ENCODE measurements around the gene ERC1.

ERC1 gene

DNA sequence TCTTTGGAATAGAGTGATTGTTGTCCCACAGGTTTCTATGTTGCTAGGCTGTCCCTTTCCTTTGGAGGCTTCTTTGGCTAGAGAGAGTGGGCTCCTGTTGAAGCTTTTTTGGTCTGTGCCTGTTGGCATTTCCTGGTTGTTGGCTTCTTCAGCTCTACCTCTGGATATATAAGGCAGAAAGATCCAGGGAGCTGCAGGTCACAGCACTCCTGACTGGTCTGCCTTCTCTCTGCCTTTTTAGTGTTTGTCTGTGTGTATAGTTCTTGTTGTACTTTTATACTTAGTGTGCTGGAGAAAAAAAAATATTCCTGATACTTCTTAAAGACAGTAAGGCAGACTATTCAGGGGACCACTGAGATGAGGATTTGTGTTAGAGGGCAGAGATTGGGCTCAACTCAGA is 400.7 kb downstream of the ERC1 start:
- no peak for DNase-seq (ENCODE audit: low spot score)

DNA sequence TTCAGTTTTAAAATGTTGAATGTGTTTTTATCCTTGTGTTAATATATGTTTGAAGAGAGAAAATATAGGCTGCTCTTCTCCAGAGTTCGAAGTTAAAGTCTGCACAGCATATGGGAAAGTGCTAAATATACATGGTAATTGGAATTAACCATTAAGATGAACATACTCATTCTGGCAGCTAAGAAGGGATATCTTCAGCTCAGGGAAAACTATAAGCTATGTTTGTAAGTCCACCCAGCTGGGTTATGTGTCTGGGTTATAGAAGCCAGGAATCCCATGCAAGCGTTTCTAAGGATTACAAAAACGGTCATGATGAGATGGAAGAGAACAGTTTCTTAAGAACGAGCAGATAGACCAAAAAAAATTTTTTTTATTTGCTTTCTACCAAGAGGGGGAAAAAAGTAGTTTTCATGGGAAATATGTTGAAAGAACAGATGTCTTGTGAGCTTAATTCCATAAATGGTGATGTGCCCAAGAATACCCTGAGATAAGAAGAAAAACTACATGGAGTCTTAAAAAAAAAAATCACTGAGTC is 404.5 kb downstream of the ERC1 start:
- DNase-seq (ENCODE audit: low spot score) = no peak

DNA sequence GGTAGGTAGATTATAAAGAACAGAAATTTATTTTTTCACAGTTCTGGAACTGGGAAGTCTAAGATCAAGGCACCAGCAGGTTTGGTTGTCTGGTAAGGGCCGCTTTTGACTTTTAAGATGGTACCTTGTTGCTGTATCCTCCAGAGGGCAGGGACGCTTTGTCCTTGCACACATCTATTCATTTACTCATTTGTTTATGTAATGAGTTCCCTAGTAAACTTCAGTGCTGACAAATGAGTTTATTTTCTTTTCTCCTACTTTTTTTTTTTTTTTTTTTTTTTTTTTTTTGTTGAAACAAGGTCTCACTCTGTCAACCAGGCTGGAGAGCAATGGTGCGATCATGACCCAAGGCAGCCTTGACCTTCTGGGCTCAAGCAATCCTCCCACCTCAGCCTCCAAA is 407.6 kb downstream of the ERC1 start:
- no peak for DNase-seq (ENCODE audit: low spot score)

DNA sequence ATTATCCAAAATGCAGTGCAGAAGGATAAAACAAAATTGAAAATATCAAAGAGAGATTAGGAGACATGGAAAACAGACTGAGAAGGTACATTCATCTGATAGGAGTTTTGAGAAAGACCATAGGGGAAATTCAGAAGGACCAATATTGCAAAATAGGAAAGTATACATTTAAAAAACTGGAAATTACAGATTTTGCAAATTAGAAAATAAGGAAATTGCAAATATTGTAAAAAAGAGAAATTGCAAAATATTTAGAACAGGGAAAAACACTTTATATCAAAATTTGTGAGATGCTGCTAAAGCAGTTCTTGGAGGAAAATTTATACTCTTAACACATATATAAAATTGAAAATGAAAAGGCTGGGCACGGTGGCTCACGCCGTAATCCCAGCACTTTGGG is 410.9 kb downstream of the ERC1 start:
- no peak for DNase-seq (ENCODE audit: low spot score)

DNA sequence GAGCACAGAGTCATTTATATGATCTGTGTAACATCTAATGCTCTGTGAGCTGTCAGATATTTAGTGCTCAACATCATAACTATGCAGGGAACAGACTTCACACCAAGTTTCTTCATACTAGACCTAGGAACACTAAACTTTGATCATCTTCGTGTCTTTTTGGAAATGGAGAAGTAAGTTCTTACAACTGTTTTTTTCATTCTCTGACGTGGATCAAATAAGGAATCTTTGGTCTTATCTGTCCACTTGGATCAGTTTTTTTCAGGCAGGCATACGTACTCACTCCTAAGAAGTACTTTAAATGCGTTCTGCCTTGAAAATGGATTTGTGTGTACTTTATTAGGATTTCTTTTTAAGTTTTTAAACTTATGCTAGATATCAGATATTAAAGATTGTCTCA is 412.4 kb downstream of the ERC1 start:
- no peak for DNase-seq (ENCODE audit: low spot score)

DNA sequence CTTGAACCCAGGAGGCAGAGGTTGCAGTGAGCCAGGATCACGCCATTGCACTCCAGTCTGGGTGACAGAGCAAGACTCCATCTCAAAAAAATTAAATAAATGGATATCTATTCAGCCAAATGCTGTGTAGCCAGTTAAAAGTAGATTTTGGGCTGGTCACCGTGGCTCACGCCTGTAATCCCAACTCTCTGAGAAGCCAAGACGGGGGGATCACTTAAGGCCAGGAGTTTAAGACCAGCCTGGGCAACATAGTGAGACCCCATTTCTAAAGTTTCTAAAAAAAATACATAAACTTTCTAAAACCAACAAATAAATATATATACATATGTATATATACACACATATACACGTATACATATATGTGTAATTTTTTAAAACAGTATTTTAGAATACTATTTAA is 414.6 kb downstream of the ERC1 start:
- DNase-seq (ENCODE audit: low spot score) = no peak

DNA sequence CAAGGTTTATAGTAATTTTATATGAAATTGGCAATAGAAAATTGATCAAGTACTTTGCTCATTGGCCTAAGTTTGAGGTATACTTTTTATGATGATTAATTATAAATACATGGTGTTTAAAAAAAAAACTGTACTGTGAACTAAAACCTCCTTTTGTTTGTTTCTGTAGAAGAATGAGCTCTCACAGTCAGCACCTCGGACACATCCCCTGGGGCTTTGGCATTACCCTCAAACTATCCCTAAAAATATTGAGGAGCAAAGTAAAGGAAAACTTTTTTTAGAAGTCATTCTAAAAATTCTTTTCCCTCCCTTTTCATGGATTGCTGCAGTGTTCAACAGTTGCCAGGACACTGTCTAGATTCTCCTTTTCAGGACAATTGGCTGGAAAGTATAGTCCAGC is 419.8 kb downstream of the ERC1 start:
- DNase-seq (ENCODE audit: low spot score) = no peak

DNA sequence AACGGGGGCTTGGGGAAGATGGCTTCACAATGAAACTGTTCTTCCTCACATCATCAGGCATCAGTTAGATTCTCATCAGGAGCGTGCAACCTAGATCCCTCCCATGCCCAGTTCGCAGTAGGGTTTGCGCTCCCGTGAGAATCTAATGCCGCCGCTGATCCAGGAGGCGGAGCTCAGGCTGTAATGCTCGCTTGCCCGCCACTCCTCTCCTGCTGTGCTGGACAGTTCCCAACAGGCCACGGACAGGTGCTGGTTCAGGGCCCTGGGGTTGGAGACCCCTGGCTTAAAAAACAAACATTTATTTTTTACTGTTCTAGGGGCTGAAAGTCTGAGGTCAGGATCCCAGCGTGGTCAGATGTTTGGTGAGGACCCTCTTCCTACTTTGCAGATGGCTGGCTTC is 422.9 kb downstream of the ERC1 start:
- DNase-seq (ENCODE audit: low spot score) = no peak

DNA sequence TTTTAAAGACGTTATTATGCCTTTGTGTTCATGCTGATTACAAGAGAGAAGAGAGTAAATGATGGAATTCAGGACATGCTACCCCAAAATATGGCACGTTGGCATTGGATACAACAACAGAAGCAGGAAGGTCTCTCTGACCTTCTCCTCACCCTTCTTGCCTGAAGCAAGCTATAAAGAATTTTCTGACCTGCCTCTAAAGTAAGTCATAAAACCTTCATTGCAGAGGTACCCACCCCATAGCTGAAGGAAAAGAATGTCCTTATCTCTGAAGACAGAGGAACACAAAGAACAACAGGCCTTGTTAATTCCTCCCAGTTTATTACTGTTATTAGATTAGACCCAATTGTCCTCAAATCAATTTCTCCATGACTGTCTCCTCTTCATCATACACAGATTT is 427.1 kb downstream of the ERC1 start:
- DNase-seq (ENCODE audit: low spot score) = no peak

DNA sequence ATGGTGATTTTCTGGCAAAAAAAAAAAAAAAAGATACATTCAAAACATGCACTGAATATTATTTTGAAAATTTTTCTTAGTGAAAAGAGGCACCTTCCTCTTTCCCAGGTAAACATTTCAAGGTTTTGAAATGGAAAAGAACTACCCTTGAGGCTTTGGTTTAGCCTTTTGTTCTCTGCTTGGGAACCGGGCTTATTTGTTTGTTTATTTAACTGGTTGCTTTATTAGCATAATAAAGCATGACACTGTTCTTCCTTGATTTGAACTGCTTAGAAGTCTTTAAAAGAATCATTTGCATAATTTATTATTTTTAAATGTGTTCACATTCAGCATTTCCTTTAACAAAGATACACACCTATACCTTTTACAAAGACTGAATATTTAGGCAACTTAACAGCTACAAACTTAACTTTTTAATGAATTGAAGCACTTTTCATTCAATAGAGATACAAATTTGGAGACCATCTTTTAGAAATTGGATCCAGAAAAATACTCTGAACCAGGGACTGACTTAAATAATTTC is 428.9 kb downstream of the ERC1 start:
- DNase-seq (ENCODE audit: low spot score) = no peak

DNA sequence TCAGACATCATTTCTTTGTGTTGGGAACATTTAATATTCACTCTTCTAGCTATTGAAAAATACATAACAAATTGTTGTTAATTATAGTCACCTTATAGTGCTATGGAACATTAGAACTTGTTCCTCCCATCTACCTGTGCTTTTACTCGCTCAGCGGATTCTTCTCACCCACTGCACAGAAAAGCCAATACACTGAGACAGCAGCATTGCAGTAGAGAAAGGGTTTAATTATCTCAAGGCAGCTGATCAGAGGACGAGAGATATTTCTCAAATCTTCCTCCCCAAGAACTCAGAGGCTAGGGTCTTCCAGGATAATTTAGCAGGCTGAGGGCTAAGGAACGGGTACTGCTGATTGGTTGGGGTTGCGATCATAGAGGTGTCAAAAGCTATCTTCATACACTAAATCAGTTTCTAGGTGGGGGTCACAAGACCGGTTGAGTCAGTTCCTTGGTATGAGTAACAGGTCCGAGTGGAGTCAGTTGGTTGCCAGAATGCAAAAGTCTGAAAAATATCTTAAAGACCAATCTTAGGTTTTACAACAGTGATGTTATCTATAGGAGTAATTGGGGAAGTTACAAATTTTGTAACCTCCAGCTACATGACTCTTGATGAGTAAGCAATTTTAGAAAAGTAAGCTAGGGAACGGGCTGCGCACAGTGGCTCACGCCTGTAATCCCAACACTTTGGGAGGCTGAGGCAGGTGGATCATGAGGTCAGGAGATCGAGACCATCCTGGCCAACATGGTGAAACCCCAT is 430.2 kb downstream of the ERC1 start:
- DNase-seq (ENCODE audit: low spot score) = no peak

DNA sequence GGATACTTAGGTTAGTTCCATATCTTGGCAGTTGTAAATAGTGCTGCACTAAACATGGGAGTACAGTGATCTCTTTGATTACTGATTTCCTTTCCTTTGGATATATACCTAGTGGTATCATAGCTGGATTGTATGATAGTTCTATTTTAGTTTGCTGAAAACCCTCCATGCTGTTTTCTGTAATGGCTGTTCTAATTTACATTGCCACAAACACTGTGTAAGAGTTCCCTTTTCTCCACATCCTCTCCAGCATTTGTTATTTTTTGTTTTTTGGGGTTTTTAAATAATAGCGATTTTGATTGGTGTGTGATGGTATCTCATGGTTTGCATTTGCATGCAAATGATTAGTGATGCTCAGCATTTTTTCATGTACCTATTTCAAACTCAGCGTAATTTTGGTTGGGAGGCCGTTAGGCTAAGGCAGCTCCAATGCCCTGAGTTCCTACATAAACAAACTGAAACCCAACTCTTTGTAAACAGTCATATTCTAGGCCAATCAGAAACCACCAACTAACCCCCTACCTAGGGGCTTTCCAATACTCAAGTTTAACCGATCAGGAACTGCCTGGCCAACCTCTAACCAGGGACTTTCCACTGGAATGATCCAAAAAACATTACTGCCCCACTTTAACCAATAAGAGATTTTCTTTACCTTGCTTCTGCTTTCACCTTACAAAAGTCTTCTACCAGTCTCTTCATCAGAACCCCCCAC is 431.7 kb downstream of the ERC1 start:
- DNase-seq (ENCODE audit: low spot score) = no peak

DNA sequence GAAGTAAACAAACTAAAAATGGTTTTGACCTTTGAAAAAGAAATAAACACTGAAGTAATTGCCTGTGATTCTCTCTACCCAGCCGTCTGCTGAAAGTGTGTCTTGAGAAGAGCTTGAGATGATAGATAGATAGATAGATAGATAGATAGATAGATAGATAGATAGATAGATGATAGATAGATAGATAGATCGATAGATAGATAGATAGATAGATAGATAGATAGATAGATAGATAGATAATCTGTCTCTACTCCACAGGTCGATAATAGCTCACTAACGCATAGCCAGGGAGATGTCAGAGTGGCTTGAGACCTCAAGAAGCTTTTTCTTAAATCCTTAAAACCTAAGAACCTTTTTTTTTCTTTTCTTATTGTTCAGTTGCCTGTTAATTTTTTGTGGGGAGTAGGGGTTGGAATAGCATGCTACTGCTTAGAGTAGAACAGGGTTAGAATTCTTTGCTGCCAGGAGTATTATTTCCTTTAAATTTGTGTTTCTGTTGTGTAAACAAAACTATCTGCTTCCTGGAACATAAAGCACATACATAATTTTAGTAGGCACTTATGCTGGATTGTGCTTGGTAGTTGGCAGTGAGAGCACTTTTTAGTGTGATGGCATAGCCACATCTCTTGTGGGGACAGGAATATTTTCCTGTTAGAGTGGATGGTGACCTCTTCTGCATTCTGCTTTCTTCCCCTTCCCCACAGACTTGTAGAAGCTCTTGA is 433.8 kb downstream of the ERC1 start:
- DNase-seq (ENCODE audit: low spot score) = no peak

DNA sequence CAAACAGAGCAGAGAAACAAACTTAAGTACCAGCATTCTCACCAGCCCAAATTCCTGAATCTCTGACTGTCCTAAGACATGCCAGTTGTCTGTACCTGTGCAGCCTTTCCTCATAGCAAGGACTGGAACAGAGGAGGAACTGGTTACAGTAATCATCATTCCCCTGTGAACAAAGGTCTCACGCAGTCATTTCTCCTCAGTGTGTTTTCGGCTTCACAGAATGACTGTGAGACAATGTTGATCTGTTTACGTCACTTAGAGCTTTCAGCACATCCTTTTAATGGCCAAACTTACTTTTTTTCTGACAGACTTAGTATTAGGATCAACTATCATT is 434.3 kb downstream of the ERC1 start:
- DNase-seq (ENCODE audit: low spot score) = no peak

DNA sequence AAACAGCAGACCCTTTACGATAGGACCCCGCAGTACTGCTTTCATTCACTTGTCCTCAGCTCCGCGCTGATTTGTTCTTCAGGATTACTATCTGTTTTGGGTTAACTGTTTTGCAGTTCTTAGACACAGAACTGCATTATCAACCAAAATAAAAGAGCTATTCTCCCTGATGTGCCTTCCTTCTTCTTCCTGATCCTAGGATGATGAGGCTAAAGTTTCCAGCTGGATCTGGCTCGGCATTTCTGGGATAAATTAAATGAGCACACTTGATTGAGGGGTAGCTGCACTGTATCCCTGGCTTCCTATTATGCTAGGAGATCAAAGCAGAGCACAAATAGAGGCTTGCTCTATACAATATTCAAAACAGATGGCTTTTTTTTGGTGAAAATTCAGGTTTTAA is 437.6 kb downstream of the ERC1 start:
- DNase-seq (ENCODE audit: low spot score) = no peak

DNA sequence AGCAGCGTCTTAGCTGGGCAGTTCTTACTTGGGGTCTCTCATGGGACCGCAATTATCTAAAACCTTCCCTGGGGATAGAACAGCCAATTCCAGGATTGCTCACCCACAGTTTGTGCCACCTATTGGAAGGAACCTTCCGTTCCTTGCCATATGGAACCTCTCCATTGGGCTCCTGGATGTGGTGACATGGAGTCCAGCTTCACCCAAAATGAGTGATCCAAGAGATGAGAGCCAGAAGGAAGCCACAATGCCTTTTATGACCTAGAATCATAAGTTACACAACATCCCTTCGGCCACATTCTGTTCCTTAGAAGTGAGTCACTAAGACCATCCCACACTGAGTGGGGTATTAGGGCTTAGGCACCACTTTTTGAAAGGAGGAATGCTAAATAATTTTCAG is 439.0 kb downstream of the ERC1 start:
- DNase-seq (ENCODE audit: low spot score) = peak; percentile 10

DNA sequence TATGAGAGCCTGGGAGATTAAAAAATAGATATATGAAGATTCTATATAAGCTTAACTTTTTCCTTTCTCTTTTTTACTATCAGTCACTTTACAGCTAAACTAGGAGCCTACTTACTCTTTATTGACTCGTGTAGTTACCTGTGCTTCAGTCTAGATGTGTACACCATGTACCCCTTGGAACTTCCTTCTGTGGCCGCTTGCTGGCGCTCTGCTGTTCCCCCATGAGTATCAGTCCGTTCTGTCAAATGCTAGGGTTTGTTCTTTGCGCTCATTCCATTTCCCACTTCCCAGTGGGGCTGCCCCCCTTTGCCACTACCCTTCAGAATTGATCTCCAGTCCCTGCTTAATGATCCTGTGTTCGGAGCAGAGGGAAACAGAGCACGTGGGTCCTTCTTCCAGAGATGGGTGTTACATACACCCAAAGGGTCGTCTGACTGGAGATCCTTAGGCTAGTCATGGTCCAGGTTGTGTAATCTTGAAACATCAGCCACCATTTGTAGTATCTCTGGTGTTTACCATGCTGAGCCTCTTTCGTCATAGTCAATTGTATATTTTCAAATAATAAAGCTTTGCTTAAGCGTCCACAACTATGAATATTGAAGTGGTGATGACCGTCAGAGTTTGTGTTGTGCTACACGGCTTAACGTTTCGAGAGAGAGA is 443.4 kb downstream of the ERC1 start:
- DNase-seq (ENCODE audit: low spot score) = no peak

DNA sequence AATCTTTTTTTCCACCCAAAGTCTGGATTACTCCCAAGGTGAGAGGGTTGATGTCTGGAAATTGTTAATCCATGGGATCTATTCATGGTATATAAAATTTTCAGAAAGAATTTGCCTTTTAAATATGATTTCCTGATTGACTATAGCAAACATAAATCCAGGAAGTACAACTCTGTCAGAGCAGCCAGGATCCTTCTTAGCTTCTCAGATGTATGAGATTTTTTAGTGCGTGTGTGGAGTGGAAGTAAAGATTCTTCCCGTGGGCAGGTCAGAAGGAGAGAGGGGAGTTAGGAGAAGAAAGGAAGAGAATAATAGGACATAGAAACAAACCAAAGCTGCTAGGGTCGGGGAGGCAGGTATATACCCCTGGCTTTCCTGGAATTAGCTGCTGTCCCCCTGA is 444.0 kb downstream of the ERC1 start:
- DNase-seq (ENCODE audit: low spot score) = no peak

DNA sequence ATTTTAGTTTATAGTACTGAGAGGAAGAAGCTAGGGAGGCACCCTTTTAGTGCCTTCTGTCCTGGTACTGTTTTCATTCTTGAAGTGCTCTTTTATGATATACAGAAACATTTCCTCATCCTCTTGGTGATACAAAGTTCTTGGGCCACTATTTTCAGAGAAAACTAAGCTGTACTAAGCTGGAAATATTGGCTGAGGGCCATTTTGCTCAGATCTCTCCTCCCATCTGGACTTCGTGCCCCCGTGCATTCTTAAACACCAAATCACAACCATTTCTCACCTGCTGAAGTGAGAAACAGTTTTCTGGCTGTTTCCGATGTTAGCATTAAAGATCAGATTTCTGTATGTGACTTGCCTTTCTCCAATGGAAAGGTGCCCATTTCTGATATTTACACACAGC is 444.4 kb downstream of the ERC1 start:
- no peak for DNase-seq (ENCODE audit: low spot score)

DNA sequence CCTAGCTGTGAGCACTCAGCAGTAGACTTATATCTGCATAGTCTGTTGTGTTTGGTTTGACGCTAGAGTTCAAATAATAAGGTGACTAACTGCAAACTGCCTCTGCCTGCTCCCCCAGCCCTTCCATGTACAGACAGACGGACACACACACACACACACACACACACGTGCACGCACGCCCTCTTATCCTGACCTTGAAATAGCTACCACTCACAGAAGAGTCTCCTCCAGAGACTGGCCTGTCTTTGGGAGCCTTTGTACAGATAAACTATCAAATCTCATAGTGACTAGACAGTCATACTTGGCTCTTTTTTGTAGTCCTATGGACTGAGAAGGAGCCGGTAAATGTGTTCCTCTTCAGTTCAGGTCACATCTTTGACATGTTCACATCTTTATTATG is 445.0 kb downstream of the ERC1 start:
- no peak for DNase-seq (ENCODE audit: low spot score)

DNA sequence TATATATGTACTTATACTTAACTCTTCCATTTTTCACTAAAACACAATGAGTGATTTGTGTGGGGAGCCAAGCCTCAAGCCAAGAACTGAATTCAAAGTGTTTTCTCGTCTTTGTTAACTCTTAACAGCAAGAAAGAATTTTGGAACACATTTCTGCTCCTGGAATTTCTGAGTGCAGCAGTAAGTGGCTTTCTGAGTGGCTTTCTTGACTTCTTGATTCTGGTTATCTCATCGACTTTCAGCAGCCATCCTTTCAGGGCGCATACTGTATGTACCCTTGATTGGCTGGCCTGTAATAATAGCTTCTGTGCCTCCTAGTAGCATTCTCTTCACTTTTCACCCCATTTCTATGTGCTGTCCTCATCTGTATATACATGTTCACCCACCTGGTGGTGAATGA is 446.0 kb downstream of the ERC1 start:
- DNase-seq (ENCODE audit: low spot score) = no peak

DNA sequence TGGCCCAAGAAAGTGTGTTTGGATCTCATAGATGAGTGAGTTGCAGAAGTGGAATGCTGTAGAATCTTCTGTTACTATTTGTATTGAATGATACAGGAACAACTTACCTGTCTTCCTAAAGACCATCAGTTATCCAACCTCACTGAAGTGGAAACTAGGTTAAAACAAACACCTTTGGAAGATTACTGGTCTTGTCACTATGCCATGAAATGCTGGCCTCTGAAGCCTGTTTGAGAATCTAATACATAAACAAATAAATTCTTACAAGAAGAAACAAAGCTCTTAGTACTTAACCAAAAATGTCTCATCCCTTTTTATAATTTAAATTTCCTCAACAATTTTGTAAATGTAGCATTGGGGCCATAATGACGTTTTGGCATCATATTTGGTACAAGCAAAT is 448.2 kb downstream of the ERC1 start:
- DNase-seq (ENCODE audit: low spot score) = no peak
